Subcutaneous adipose tissue (tissue), 4 donors: ENCODE measurements around the gene PTPRN2. TPM values are rescaled to one million over a fixed set of nuclear protein-coding genes. Genes with fewer than 3 reads are reported as not detected.

ENCODE experiments used
- total RNA-seq, 4 donors: library from RNA; depleted of rRNA; stranded (reverse); fragments of >200 nt; gene quantifications; one replicate each; pipeline ENCODE4 v1.1.0, GENCODE V29; 2016
- TF ChIP-seq, protein P1 (sequence below): fragments of 450-650 bp; IDR thresholded peaks from one replicate; pipeline ENCODE4 v1.5.1; 2016; ENCODE audit warnings: low read depth, mild to moderate bottlenecking, control low read depth, antibody characterized with exemption, moderate library complexity

PTPRN2 gene
- total RNA-seq, 4 donors from 2014 or later: 2.0 to 4.6 (median 3.7) TPM

GRCh38 chr7:158361326-158361946, 226.2 kb downstream of the PTPRN2 start:
- TF ChIP-seq, protein P1, sequence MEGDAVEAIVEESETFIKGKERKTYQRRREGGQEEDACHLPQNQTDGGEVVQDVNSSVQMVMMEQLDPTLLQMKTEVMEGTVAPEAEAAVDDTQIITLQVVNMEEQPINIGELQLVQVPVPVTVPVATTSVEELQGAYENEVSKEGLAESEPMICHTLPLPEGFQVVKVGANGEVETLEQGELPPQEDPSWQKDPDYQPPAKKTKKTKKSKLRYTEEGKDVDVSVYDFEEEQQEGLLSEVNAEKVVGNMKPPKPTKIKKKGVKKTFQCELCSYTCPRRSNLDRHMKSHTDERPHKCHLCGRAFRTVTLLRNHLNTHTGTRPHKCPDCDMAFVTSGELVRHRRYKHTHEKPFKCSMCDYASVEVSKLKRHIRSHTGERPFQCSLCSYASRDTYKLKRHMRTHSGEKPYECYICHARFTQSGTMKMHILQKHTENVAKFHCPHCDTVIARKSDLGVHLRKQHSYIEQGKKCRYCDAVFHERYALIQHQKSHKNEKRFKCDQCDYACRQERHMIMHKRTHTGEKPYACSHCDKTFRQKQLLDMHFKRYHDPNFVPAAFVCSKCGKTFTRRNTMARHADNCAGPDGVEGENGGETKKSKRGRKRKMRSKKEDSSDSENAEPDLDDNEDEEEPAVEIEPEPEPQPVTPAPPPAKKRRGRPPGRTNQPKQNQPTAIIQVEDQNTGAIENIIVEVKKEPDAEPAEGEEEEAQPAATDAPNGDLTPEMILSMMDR: no peak

DNA sequence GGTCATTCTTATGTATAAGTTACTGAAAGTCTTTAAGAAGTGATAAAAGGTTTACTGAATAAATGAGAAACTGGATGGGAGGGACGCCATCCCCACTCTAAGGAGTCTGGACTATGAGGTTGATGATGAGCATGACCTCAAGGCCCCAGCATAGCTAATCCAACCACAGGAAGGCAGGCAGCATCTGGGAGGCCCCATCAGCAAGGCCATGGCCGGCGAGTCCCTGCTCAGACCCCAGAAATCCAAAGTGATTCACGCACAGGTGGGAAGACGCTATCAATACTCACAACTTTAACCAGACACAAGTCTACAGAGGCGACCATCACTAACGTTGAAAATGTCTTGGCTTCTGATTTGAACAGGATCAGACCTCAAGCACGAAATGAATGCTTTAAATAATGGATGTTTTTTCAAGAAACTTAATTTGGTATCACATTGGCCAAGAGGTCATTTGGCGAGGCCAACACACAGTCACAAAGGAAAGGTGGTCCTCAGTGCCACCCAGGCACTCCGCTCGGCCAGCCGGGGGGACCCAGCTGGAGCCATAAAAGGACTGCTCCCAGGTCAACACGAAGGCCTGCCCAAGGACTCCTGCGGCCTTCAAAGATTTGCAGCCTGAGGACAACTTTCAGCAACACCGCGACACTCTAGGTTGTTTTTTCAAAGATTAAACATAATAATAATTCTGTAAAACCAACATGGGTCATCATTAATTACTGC, 228.5 kb downstream of the PTPRN2 start:
- TF ChIP-seq, protein P1: no peak

DNA sequence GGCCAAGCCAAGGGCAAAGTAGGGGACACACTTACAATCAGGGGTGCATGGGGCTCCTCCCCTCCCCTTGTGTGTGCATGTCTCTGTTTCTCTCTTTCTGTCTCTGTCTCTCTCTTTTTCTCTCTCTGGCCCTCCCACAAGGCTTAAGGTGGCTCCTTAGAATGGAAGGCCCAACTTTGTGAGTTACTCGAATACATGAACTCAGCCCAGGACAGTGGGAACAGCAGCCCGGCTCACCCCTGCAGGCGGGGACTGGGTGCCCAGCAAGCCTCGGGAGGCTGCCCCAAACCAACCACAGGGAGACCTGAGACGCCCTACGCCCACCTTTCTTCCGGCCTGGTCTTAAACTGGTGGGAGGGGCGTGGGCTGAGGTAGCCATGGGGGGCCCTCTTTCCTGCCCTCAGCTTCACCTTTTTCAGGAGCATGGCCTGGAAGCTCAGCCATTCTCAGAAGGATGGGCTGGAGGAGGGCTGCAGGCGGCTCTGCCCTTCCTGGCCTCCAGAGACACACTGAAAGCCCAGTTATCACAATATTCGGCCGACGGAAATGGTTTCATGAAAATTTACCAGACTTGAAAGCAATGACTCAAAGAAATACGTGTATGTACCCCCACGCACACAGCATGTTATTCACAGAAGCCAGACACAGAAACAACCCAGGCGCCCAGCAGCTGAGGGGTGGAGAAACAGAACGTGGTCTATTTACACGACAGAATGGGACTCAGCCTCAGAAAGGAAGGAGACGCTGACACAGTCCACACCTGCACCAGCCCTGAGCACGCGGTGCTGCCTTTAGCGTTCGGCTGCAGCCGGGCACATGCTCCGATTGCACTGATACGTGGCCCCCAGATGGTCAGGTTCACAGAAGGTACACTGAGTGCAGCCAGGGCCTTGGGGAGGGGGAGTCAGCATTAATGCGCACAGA, 229.5 kb downstream of the PTPRN2 start:
- TF ChIP-seq, protein P1: no peak

- TF ChIP-seq, protein P1: no peak
Observed at GRCh38 chr7:158357106-158357897, 230.3 kb downstream of the PTPRN2 start.

DNA sequence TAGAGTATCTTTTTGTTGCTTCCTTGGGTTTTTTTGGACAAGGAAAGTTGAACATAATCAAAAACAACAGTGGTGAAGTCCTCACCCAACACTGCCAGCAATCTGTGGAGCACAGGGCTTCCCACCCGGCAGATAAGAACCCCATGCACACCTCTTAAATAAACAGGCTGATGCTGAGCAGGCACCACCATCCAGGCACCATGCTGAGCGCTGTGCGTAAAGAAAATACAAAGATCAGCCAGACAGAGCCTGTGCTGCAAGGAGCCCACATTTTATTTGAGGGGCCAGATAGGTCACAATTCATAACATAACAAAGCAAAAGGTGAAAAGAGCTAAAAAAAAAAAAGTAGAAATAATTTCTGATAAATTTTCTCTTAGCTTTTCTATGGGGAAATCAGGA, 231.2 kb downstream of the PTPRN2 start:
- TF ChIP-seq, protein P1: no peak

DNA sequence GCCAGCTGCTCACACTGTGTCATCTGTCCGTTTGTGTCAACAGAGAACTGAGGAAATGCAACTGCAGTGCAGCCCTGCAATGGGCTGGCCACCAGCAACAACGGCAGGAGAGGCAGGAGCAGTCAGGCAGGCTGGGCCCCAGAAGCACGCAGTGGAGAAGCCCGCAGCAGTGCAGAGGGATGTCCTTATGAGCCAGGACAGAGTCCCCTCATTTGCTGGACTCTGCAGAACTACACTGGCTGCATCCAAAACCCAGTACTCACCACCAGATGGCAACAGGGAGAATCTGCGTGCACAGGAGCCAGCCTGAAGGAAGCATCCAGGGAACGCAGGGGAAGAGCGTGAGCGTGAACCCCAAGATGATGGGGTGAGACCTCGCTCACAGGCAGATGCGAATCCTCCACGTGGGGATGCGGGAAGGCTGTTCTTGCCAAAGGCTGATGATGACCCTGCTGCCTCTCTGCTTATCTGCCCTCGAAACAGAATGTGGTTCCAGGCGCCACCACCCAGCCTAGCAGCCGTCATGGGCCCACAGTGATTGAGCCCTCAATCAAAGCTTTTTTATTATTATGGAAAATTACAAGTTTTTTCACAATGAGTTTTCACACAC, 232.1 kb downstream of the PTPRN2 start:
- TF ChIP-seq, protein P1: no peak
